Progenitor cell of endocrine pancreas (in vitro differentiated cells): ENCODE measurements around the gene SYNGR1. TPM values are rescaled to one million over a fixed set of nuclear protein-coding genes. Genes with fewer than 3 reads are reported as not detected.
A peak's percentile ranks its signal among the peaks of the same experiment; 100 is the strongest.
"Not testable (repeated sequence)": the region's sequence is repeated elsewhere in the genome, so short reads cannot be mapped to it uniquely, and the experiment has no call there.

Experiments used
- DNase-seq: peaks from one replicate; pipeline ENCODE4 v3.0.0; 2021; ENCODE audit warnings: low spot score; ENCODE audit not compliant: unreplicated experiment
- H3K27ac Mint-ChIP-seq: 2 replicates; pipeline ENCODE4 v1.8.0; 2021; ENCODE audit warnings: mild to moderate bottlenecking, moderate library complexity, mixed read lengths
- H3K27me3 Mint-ChIP-seq: 2 replicates; pipeline ENCODE4 v1.8.0; 2021; ENCODE audit warnings: mixed read lengths
- H3K36me3 Mint-ChIP-seq: 2 replicates; pipeline ENCODE4 v1.8.0; 2022; ENCODE audit warnings: mixed read lengths; ENCODE audit not compliant: insufficient read depth
- H3K4me1 Mint-ChIP-seq: 2 replicates; pipeline ENCODE4 v1.8.0; 2021; ENCODE audit warnings: low read depth, mixed read lengths
- H3K4me3 Mint-ChIP-seq: 2 replicates; pipeline ENCODE4 v1.8.0; 2021; ENCODE audit warnings: low read depth, mild to moderate bottlenecking, moderate library complexity, mixed read lengths
- H3K9me3 Mint-ChIP-seq: 2 replicates; pipeline ENCODE4 v1.8.0; 2021; ENCODE audit warnings: low read depth, mixed read lengths
- CTCF ChIP-seq: fragments of 200-600 bp; sonication (generic); IDR thresholded peaks from one replicate; pipeline ENCODE4 v1.5.0; 2021; ENCODE audit warnings: antibody characterized with exemption, mild to moderate bottlenecking; ENCODE audit not compliant: unreplicated experiment
- total RNA-seq: library from RNA; stranded (reverse); gene quantifications from 2 replicates; pipeline ENCODE4 v1.2.1, GENCODE V29; 2021

Gene SYNGR1
- total RNA-seq, 1 donor from 2014 or later, result 36.8 TPM

DNA sequence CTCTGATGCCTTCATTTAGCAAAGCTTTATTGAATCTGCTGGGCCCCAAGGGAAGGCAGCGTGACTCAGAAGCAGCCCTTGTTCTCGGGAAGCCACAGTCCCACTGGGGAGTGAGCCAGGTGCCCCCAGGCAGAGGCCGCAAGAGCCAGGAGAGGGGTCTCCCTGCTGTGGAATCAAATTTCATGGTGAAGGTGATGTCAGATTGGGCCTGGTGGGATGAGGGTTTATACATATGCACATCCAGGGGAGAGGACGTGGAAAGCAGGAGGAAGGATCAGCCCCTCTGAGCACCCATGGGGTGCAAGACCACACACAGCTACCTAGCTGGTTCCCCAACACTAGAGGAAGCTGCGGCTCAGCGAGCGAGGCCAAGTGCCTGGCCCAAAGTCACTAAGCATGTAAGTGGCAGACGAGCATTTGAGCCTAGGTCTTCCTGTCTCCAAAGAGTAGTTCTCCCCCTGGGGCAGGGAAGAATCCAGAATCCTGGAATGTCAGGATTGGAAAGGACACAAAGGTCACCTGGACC lies 2.0 kb downstream of the SYNGR1 start:
- no peak for DNase-seq
- no peaks in the 10 kb centered on the region for H3K9me3 Mint-ChIP-seq

DNA sequence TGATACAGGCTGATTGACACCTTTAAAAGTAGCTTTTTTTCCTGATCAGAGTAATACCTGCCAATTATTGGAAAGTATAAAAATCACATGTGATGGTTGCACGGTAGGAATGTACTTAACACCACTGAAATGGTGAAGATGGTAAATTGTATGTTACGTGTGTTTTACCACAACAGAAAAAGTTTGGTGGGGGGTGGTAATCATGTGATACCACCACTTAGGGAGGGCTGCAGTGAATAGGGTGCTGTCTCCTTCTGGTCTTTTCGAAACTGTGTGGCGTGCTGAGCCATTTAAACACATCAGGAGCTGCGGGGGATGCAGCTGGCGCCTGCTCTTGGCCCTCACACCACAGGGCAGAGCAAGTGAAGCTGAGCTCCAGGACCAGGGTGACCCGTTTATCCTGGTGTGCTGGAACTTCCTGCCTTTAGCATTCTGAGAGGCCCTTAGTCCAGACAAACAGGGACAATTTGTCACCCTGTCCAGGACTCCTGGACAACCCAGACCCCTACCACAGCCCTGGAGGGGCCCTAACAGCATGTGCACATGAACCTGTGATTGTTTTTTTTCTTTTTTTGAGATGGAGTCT lies 2.6 kb downstream of the SYNGR1 start:
- TF ChIP-seq CTCF, result no peak
- Mint-ChIP-seq H3K9me3 (no peaks in the 10 kb centered on the region), H3K27ac (no peak overlapping the region), H3K4me1 (peaks cover 18% of the 10 kb centered on the region), H3K4me3 (no peak overlapping the region), H3K27me3 (no peaks in the 10 kb centered on the region), H3K36me3 (peaks cover 2% of the 10 kb centered on the region)
- DNase-seq, result no peak

More for the DNA sequence above, 2.0 kb downstream of the SYNGR1 start:
- peak overlapping the region; percentile 8 for H3K27ac Mint-ChIP-seq
- peaks cover 2% of the 10 kb centered on the region for H3K36me3 Mint-ChIP-seq
- no peaks in the 10 kb centered on the region for H3K27me3 Mint-ChIP-seq
- H3K4me1 Mint-ChIP-seq, result peaks cover 18% of the 10 kb centered on the region
- peak overlapping the region; percentile 85 for H3K4me3 Mint-ChIP-seq
- TF ChIP-seq CTCF, result no peak

DNA sequence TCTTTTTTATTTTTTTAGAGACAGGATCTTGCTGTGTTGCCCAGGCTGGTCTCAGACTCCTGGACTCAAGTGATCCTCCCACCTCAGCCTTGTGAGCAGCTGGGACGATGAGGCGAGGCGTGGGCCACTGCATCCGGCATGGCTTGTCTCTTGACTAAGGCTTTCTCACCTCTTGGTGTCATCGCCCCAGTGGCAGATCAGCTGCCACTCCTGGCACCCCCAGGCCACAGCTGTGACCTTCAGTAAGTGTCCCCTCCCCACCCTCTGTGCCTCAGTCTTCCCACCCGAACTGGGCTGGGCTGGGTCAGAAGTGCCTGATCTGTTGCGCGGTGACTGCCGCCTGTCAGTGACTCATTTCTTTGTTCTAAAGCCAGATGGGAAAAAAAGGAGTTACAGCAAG lies 3.6 kb downstream of the SYNGR1 start:
- H3K27me3 Mint-ChIP-seq, result no peaks in the 10 kb centered on the region
- H3K36me3 Mint-ChIP-seq, result peaks cover 4% of the 10 kb centered on the region
- no peak overlapping the region for H3K27ac Mint-ChIP-seq
- TF ChIP-seq CTCF, result no peak
- no peak overlapping the region for H3K4me3 Mint-ChIP-seq
- H3K9me3 Mint-ChIP-seq, result no peaks in the 10 kb centered on the region
- no peak for DNase-seq
- peaks cover 18% of the 10 kb centered on the region for H3K4me1 Mint-ChIP-seq

- TF ChIP-seq CTCF, result no peak
Measured at GRCh38 chr22:39355080-39355479, 5.3 kb downstream of the SYNGR1 start.

GRCh38 chr22:39355805-39356204 lies 6.0 kb downstream of the SYNGR1 start:
- not testable (repeated sequence) for H3K27me3 Mint-ChIP-seq, H3K4me3 Mint-ChIP-seq, H3K9me3 Mint-ChIP-seq, DNase-seq, H3K27ac Mint-ChIP-seq
- peaks cover 18% of the 10 kb centered on the region for H3K4me1 Mint-ChIP-seq
- H3K36me3 Mint-ChIP-seq, result peaks cover 14% of the 10 kb centered on the region

More at GRCh38 chr22:39355080-39355479, 5.3 kb downstream of the SYNGR1 start:
- Mint-ChIP-seq H3K27ac (no peak overlapping the region), H3K27me3 (no peaks in the 10 kb centered on the region), H3K4me1 (peaks cover 14% of the 10 kb centered on the region), H3K9me3 (no peaks in the 10 kb centered on the region), H3K4me3 (no peak overlapping the region), H3K36me3 (peaks cover 11% of the 10 kb centered on the region)
- DNase-seq, result no peak

DNA sequence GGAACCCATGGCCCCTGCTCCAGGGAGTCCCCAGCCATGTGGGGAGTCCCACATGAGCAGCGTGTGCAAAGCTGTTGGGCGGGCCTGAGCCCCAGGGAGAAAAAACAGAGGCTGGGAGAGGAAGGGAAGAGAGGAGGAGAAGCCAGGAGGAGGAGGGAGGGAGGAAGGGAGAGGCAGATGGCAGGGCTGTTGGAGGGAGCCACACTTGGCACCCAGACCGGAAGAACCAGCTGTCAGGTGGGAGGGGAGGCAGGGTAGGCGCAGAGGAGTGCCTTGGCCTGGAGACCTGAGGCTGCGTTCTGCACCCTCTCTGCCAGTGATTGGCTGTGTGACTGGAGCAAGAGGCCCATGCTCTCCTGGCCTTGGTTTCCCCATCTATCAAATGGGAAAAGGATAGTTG lies 6.7 kb downstream of the SYNGR1 start:
- no peaks in the 10 kb centered on the region for H3K27me3 Mint-ChIP-seq
- H3K4me1 Mint-ChIP-seq, result peaks cover 18% of the 10 kb centered on the region
- peaks cover 14% of the 10 kb centered on the region for H3K36me3 Mint-ChIP-seq
- H3K27ac Mint-ChIP-seq, result peak overlapping the region; percentile 76
- DNase-seq, result no peak
- H3K9me3 Mint-ChIP-seq, result no peaks in the 10 kb centered on the region
- no peak for TF ChIP-seq CTCF
- no peak overlapping the region for H3K4me3 Mint-ChIP-seq

DNA sequence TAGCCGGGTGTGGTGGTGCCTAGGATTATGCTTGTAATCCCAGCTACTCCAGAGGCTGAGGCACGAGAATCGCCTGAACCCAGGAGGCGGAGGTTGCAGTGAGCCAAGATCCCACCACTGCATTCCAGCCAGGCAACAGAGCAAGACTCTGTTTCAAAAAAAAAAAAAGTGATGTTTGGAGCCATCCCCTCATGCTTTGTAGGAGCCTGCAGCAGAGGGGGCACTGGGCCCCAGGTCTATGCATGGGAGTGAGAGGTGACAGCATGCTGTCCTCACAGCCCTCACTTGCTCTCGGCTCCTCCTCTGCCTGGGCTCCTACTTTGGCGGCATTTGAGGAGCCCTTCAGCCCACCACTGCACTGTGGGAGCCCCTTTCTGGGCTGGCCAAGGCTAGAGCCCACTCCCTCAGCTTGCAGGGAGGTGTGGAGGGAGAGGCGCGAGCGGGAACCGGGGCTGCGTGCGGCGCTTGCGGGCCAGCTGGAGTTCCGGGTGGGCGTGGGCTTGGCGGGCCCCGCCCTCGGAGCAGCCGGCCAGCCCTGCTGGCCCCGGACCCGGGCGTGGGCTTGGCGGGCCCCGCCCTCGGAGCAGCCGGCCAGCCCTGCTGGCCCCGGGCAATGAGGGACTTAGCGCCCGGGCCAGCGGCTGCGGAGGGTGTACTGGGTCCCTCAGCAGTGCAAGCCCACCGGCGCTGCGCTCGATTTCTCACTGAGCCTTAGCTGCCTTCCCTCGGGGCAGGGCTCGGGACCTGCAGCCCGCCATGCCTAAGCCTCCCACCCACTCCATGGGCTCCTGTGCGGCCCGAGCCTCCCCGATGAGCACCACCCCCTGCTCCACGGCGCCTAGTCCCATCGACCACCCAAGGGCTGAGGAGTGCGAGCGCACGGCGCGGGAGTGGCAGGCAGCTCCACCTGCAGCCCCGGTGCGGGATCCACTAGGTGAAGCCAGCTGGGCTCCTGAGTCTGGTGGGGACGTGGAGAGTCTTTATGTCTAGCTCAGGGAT lies 7.6 kb downstream of the SYNGR1 start:
- H3K27ac Mint-ChIP-seq, H3K9me3 Mint-ChIP-seq, H3K4me3 Mint-ChIP-seq, DNase-seq, H3K27me3 Mint-ChIP-seq: not testable (repeated sequence)
- peaks cover 14% of the 10 kb centered on the region for H3K36me3 Mint-ChIP-seq
- H3K4me1 Mint-ChIP-seq, result peaks cover 13% of the 10 kb centered on the region

GRCh38 chr22:39358197-39358596 lies 8.4 kb downstream of the SYNGR1 start:
- not testable (repeated sequence) for H3K9me3 Mint-ChIP-seq, H3K27ac Mint-ChIP-seq, H3K4me3 Mint-ChIP-seq, H3K27me3 Mint-ChIP-seq, DNase-seq
- Mint-ChIP-seq H3K36me3 (peaks cover 14% of the 10 kb centered on the region), H3K4me1 (peaks cover 15% of the 10 kb centered on the region)
